ENCODE measurements around the gene SLK.

SLK gene

DNA sequence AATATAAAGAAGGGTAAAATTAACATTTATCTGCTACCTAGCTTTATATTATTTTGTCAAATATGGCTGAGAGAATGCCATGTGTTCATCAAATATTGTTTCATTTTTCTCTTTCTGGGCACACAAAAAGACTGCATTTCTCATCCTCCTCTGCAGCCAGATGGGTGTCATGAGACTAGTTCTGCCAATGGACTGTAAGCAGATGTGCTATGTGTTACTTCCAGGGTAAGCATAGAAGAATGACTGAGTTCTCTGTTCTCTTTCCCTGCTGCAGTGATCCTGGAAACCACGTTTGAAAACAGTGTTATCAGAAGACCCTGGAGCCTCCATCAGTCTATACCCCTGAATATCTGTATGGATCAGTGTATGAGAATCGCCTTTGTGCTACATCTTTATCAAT lies 24.1 kb upstream of the SLK start:
- DNase-seq = no peak

GRCh38 chr10:103947799-103948516 lies 19.0 kb upstream of the SLK start:
- no peak for DNase-seq

GRCh38 chr10:103949728-103950127 lies 17.2 kb upstream of the SLK start:
- DNase-seq = no peak

GRCh38 chr10:103951183-103951582 lies 15.8 kb upstream of the SLK start:
- DNase-seq = no peak

GRCh38 chr10:103951942-103952341 lies 15.0 kb upstream of the SLK start:
- DNase-seq = no peak

DNA sequence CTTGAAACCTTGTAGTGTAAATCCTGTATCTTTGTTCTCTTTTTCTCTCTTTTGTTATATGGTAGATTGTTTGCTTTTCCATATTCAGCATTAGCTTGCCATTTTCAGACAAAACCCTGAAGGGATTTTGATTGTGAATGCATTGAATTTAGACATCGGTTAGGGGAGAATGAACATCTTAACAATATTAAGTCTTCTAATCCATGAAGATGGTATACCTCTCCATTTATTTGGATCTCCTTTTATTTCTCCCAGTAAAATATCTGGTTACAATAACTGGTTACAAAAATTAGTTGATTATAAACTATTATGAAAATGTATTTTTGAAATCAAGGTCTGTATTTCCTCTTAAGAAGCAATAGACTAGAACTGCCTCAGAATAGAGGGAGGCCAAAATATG lies 12.4 kb upstream of the SLK start:
- no peak for DNase-seq

- no peak for DNase-seq
Observed at GRCh38 chr10:103958996-103959395, 7.9 kb upstream of the SLK start.

DNA sequence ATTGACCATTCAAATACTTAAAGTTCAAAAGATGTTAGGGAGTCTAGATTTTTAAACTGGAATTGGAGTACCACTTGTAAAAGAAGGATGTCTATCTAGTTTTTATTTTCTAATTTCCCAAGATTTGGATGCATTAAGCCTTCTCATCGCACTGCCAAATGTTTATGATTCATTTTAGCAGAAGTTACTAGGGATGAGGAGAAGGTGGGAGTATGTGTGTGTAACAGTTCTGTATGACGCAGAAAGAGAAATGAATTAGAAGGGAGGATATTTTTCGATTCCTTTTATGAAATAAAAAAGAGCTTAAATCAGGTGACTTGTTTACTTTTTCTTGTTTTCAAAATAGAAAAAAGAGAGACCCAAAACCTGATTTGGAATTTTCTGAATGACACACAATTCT lies 6.8 kb upstream of the SLK start:
- DNase-seq = no peak

DNA sequence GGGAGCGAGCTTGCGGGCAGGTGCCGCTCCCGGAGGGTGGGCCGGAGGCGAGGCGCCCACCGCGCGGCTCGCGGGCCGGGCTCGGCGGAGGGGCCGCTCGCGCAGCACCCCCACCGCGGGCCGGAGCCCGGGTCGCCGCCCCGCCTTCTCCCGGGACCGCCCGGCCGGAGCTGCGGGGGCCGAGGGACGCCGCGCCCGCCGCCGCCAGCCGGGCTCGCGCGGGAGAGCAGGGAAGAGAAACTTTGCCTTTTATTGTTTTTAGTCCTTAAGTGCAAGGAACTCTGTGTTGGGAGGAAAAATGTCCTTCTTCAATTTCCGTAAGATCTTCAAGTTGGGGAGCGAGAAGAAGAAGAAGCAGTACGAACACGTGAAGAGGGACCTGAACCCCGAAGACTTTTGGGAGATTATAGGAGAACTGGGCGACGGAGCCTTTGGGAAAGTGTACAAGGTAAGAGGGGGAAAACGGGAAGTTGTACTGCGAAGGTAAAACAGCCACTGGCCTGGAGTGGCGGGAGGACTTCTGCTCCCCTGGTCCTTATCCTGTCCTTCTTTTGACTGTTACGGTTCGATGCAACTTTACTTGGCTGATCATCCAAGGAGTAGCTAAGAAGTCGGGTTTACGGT lies 620 bp downstream of the SLK start:
- peak; percentile 5 to 23 for DNase-seq

DNA sequence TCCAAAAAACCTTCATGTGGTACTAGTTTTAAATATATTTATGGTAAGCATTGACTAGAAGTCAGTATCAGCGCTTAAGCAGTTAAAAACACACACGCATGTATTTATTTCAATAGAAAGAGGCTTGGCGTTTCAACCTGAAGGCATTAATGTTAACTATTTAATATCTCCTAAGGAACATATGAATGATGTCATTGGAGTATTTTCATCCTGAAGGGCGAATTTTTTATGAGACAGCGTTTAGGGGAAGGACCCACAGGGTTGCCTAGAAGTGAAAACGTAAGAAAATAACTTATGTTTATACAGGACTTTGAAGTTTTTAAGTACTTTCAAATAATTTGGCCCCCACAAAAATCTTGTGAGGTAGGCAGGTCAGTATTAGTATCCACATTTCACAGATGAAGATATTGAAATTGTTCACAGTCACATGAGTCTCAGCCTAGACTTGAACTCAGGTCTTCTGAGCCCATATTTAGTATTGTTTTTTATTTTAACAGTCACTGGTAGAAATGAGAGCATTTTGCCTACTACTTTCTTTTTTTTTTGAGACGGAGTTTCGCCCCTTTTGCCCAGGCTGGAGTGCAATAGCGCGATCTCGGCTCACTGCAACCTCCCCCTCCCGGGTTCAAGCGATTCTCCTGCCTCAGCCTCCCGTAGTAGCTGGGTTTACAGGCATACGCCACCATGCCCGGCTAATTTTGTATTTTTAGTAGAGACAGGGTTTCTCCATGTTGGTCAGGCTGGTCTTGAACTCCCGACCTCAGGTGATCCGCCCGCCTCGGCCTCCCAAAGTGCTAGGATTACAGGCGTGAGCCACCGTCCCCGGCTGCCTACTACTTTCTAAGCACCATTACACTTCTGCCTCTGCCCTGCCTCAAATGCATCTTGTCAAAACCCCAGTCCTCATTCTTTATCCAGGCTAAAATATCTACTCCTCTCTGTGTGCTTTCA lies 1.8 kb downstream of the SLK start:
- DNase-seq = no peak

DNA sequence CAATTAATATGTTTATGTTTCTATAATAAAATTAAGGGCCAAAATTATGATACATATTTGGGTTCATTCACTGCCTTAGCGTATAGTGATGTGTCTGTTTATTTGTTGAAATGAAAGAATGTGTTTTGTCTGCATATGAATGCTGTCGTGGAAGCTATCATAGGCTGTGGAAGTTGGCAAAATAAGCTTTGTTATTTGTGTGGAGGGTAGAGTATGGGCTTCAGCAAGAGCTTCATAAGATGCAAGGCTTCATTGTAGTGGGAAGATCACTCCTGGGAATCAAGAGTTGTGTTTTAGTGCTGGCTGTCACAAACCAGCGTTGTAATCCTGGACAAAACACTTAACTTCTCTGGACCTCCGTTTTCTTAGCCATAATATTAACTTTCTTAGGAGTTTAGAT lies 2.5 kb downstream of the SLK start:
- no peak for DNase-seq

DNA sequence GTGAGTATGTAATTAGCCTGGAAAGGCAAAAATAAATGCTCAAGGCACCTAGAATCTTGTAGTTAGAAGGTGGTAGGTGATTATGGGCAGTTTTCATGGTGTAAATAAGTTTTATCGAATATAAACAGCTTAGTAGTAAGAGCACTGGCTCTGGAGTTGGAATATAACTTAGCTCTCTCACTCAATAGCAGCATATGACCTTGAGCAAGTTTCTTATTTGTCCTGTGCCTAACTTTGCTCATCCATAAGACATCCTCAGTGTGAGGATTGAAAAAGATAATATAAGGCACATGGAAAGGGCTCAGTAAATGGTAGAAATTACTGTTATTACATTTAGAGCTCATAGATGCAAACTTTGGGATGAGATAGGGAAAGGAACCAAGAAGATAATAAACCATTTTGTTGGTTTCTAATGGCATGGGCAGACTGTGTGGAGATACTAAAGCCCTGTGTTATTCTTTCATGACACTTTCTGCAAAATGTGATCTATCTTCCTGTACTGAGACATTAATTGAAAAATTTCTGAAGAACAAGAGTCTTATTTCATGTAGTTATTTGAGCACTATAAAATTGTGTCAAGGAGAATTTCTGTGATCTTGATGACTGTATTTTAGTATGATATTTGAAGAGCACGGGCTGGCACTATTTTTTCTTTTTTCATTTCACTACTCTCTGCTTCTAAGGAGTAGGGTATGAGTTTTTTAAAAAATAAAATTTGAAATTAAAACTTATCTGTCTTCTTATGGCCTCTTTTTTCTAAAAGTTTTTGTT lies 3.1 kb downstream of the SLK start:
- no peak for DNase-seq

GRCh38 chr10:103975169-103975568 lies 8.2 kb downstream of the SLK start:
- DNase-seq = no peak

DNA sequence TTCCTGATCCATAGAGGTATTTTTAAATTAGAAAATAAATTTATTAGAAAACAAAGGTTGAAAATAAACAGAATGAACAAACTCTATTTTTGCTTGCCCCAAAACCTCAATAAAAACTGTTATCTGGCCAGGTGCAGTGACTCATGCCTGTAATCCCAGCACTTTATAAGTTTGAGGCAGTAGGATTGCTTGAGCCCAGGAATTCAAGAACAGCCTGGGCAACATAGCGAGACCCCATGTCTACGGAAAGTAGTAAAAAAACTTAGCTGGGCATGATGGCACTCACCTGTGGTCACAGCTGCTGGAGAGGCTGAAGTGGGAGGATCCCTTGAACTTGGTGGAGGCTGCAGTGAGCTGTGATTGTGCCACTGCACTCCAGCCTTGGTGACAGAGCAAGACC lies 10.3 kb downstream of the SLK start:
- DNase-seq = no peak

DNA sequence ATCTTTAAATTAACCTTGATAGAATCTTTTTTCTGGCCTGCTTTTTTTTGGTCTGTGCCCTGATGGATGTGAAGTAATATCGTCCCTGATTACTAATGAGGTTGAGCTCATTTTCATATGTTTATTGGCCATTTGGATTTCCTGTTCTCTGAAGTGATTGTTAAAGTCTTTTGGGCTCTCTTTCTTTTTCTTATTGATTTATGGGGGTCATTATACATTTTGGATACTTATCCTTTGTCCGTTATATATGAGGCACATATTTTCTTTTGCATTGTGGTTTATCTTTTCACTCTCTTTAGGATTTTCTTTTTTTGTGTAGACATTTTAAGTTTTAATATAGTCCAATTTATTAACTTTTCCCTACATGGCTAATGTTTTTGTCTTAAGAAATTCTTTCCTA lies 12.6 kb downstream of the SLK start:
- DNase-seq = no peak

DNA sequence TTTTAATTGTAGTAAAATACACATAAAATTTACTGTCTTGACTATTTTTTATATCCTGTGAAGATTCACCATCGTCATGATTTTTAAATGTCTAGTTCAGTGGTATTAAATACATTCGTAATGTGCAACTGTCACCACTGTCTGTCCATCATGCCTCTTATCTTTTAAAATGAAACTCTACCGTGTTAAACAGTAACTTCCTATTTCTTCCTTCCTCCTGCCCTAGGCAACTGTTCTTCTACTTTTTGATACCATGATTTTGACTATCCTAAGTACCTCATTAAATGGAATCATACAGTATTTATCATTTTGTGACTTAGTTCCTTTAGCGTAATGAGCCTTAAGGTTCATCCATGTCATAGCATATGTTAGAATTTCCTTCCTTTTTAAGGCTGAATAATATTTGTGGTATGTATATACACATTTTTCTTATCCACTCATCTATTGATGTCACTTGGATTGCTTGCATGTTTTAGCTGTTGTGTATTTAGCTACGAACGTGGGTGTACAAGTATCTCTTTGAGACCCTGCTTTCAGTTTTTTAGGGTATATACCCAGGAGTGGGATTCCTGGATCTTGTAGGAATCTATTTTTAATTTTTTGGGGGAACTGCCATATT lies 13.5 kb downstream of the SLK start:
- DNase-seq = no peak

DNA sequence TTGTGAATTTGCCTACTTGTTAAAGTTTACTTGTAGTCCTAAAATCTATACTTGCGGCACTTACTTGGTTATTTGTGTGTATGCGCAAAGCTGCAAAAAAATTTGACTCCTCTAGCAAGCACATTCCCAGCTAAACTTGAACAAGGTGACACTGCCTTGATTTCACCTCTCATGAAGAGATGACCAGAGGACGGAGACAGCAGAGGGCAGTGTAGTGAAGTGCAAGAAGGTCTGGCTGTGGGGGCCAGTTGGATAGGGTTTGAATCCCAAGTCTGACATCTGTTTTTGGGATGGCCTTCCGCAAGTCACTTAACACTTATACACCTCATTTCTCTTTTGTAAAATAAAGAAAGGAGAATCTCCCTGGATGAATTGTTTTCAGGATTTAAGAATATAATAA lies 15.7 kb downstream of the SLK start:
- no peak for DNase-seq

DNA sequence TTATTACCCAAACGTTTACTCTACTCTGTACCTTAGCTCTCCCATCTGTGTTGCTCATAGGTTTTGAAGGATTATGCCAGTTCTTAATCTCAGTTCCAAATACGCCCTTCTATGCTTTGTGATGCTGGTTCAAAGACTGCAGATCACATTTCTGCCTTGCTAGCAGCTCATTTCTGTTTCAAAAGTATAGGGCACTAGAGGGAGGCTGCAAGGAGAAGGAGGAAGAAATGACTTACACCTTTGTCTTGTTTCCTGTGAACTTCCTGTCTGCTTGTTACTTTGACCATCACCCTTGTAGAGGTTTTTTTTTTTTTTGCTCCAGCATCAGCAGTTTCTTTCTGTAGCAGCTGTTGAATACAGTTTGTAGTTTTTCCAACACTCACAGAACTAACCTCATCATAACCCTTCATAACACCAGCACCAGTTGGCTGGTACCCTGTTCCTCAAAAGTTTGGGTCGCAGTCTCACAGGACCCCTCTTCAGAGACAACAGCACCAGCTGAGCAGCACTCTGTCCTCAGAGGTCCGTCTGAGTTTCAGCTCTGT lies 16.5 kb downstream of the SLK start:
- DNase-seq = no peak

DNA sequence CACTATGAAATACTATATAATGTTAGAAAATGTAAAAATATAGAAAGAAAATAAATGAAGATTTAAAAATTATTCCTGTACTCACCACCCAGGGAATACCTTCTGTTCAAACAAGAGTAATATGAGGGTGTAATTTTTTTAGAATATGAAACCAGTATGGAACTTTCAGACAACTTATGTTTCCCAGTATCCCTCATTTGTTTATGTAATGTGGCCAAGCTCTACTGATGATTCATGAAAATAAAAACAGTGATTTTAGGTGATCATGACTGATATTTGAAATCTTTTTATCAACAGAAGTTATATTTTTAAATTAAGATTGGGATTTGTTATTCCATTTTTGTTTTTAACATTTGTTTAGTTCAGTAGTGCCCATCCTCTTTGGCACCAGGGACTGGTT lies 18.8 kb downstream of the SLK start:
- DNase-seq = no peak

DNA sequence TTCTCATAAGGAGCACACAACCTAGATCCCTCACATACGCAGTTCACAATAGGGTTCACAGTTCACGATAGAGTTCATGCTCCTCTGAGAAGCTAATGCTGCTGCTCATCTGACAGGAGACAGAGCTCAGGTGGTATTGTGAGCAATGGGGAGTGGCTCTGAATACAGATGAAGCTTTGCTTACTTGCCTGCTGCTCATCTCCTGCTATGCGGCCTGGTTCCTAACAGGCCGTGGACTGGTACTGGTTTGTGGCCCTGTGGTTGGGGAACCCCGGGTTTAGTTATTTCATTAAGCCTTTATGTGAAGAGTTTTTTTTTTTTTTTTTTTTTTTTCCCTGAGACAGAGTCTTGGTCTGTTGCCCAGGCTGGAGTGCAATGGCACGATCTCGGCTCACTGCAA lies 19.4 kb downstream of the SLK start:
- DNase-seq = no peak

DNA sequence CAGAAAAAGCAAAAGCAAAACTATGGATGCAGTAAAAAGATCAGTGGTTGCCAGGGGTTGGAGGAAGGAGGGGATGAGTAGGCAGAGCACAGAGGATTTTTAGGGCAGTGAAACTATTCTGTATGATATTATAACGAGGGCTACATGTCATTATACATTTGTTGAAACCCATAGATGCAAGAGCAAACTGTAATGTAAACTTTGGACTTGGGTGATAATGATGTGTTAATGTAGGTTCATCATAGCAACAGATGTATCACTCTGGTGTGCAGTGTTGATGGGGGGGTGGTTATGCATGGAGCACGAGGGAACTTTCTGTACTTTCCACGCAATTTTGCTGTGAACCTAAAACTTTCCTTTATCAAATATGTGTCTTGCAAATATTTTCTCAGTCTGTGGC lies 23.2 kb downstream of the SLK start:
- no peak for DNase-seq

DNA sequence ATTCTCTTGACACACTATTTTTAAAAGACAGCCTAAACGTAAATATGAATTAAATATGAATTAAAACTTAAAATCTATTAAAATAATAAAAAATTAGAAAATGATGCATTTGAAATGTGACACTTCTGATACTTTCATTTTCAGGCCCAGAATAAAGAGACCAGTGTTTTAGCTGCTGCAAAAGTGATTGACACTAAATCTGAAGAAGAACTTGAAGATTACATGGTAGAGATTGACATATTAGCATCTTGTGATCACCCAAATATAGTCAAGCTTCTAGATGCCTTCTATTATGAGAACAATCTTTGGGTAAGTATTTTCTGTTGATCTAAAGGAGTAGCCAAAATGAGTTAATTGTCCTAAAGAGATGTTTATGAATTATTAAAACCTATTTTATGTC lies 23.6 kb downstream of the SLK start:
- no peak for DNase-seq
